ENCODE results near the gene PTPRCAP. TPM values are rescaled to one million over a fixed set of nuclear protein-coding genes. Genes with fewer than 3 reads are reported as not detected.

Gene PTPRCAP
- total and polyA plus RNA-seq, 2 experiments from 2014 or later = 0.43 TPM; not detected in 1

- Histone ChIP-seq H3K79me2 (ENCODE audit: insufficient read depth) (no peaks in the 10 kb centered on the region), H3K36me3 (ENCODE audit: low read depth) (no peaks in the 10 kb centered on the region), H3K27ac (no peak overlapping the region), H3K9me2 (ENCODE audit: insufficient read depth) (no peaks in the 10 kb centered on the region), H3K4me2 (ENCODE audit: unreplicated experiment) (no peak overlapping the region), H4K20me1 (ENCODE audit: insufficient read depth) (no peaks in the 10 kb centered on the region), H3F3A (ENCODE audit: insufficient read depth) (no peaks in the 10 kb centered on the region), H2AFZ (no peak overlapping the region), H3K27me3 (replicated peaks; ENCODE audit: insufficient read depth) (no peaks in the 10 kb centered on the region), H3K9ac (no peak overlapping the region), H3K4me3 (no peak overlapping the region), H3K9me3 (ENCODE audit: low read depth) (no peaks in the 10 kb centered on the region), H3K4me1 (ENCODE audit: insufficient read depth) (0 out of 2 replicates have a peak, but pooled peaks cover 1% of the 10 kb centered on the region)
- no peak for DNase-seq
- 63 to 67% methylated on average over 9 of the region's 9 CpGs for WGBS, 2 experiments (ENCODE audit: low coverage in 1 of 2, low lambda C conversion rate in 2 of 2, missing lambda C conversion rate in 2 of 2)
- TF ChIP-seq EZH2 (IDR thresholded peaks at IDR 0.05; ENCODE audit: insufficient read depth, poor library complexity, severe bottlenecking) = no peak
- TF ChIP-seq EZH2phosphoT487 (IDR thresholded peaks at IDR 0.05; ENCODE audit: insufficient read depth, low read depth) = no peak
- in situ Hi-C loops (cut with MboI) = no loop called here
These were observed 11.8 kb upstream of the PTPRCAP start for GRCh38 chr11:67449116-67449844.

GRCh38 chr11:67448220-67448609, 10.7 kb upstream of the PTPRCAP start:
- Histone ChIP-seq H2AFZ (no peak overlapping the region), H3K9me2 (ENCODE audit: insufficient read depth) (no peaks in the 10 kb centered on the region), H3K27ac (no peak overlapping the region), H4K20me1 (ENCODE audit: insufficient read depth) (no peaks in the 10 kb centered on the region), H3K36me3 (ENCODE audit: low read depth) (no peaks in the 10 kb centered on the region), H3F3A (ENCODE audit: insufficient read depth) (no peaks in the 10 kb centered on the region), H3K79me2 (ENCODE audit: insufficient read depth) (no peaks in the 10 kb centered on the region), H3K9ac (no peak overlapping the region), H3K9me3 (ENCODE audit: low read depth) (no peaks in the 10 kb centered on the region), H3K4me3 (no peak overlapping the region), H3K4me2 (ENCODE audit: unreplicated experiment) (no peak overlapping the region), H3K27me3 (replicated peaks; ENCODE audit: insufficient read depth) (no peaks in the 10 kb centered on the region), H3K4me1 (ENCODE audit: insufficient read depth) (0 out of 2 replicates have a peak, but pooled peaks cover 3% of the 10 kb centered on the region)
- in situ Hi-C loops (cut with MboI) = no loop called here
- WGBS, 2 experiments (ENCODE audit: low coverage in 1 of 2, low lambda C conversion rate in 2 of 2, missing lambda C conversion rate in 2 of 2) = 86 to 88% methylated on average over 7 of the region's 7 CpGs
- DNase-seq = no peak
- no peak for TF ChIP-seq EZH2 (IDR thresholded peaks at IDR 0.05; ENCODE audit: insufficient read depth, poor library complexity, severe bottlenecking)
- TF ChIP-seq EZH2phosphoT487 (IDR thresholded peaks at IDR 0.05; ENCODE audit: insufficient read depth, low read depth) = no peak

- Histone ChIP-seq H3K9me3 (ENCODE audit: low read depth) (no peaks in the 10 kb centered on the region), H2AFZ (no peak overlapping the region), H3K4me1 (ENCODE audit: insufficient read depth) (0 out of 2 replicates have a peak, but pooled peaks cover 3% of the 10 kb centered on the region), H3K79me2 (ENCODE audit: insufficient read depth) (peaks cover 12% of the 10 kb centered on the region), H3K27me3 (replicated peaks; ENCODE audit: insufficient read depth) (no peaks in the 10 kb centered on the region), H3K4me2 (ENCODE audit: unreplicated experiment) (no peak overlapping the region), H3K36me3 (ENCODE audit: low read depth) (no peaks in the 10 kb centered on the region), H3K27ac (no peak overlapping the region), H3F3A (ENCODE audit: insufficient read depth) (no peaks in the 10 kb centered on the region), H3K9me2 (ENCODE audit: insufficient read depth) (no peaks in the 10 kb centered on the region), H3K9ac (no peak overlapping the region), H4K20me1 (ENCODE audit: insufficient read depth) (no peaks in the 10 kb centered on the region), H3K4me3 (no peak overlapping the region)
- TF ChIP-seq EZH2 (IDR thresholded peaks at IDR 0.05; ENCODE audit: insufficient read depth, poor library complexity, severe bottlenecking) (no peak), EZH2phosphoT487 (IDR thresholded peaks at IDR 0.05; ENCODE audit: insufficient read depth, low read depth) (no peak)
- WGBS, 2 experiments (ENCODE audit: low coverage in 1 of 2, low lambda C conversion rate in 2 of 2, missing lambda C conversion rate in 2 of 2) = 81 to 87% methylated on average over 5 of the region's 5 CpGs
- no peak for DNase-seq
- in situ Hi-C loops (cut with MboI) = no loop called here
These were observed 8.0 kb upstream of the PTPRCAP start for GRCh38 chr11:67445515-67445914.

GRCh38 chr11:67442504-67443404, 5.3 kb upstream of the PTPRCAP start:
- Histone ChIP-seq H3K9me2 (ENCODE audit: insufficient read depth) (no peaks in the 10 kb centered on the region), H3F3A (ENCODE audit: insufficient read depth) (no peaks in the 10 kb centered on the region; the same call in 1 of the 2 replicates), H3K9me3 (ENCODE audit: low read depth) (no peaks in the 10 kb centered on the region), H2AFZ (peak overlapping the region; percentile 17; the same call in 1 of the 2 replicates), H3K27ac (peak overlapping the region; percentile 31), H3K36me3 (ENCODE audit: low read depth) (no peaks in the 10 kb centered on the region), H3K9ac (peak overlapping the region; percentile 84), H3K27me3 (replicated peaks; ENCODE audit: insufficient read depth) (no peaks in the 10 kb centered on the region), H3K4me1 (ENCODE audit: insufficient read depth) (0 out of 2 replicates have a peak, but pooled peaks cover 3% of the 10 kb centered on the region), H3K79me2 (ENCODE audit: insufficient read depth) (peaks cover 12% of the 10 kb centered on the region), H3K4me2 (ENCODE audit: unreplicated experiment) (peak overlapping the region; percentile 81), H4K20me1 (ENCODE audit: insufficient read depth) (no peaks in the 10 kb centered on the region), H3K4me3 (peak overlapping the region; percentile 92)
- in situ Hi-C loops (cut with MboI) = no loop called here
- peak; percentile 54 for DNase-seq
- WGBS, 2 experiments (ENCODE audit: low coverage in 1 of 2, low lambda C conversion rate in 2 of 2, missing lambda C conversion rate in 2 of 2) = 26 to 36% methylated on average over 33 to 44 of the region's 45 CpGs
- no peak for TF ChIP-seq EZH2phosphoT487 (IDR thresholded peaks at IDR 0.05; ENCODE audit: insufficient read depth, low read depth)
- no peak for TF ChIP-seq EZH2 (IDR thresholded peaks at IDR 0.05; ENCODE audit: insufficient read depth, poor library complexity, severe bottlenecking)

Data from GM23248 (cell line).